ENCODE measurements around the gene HSPB3.

DNA sequence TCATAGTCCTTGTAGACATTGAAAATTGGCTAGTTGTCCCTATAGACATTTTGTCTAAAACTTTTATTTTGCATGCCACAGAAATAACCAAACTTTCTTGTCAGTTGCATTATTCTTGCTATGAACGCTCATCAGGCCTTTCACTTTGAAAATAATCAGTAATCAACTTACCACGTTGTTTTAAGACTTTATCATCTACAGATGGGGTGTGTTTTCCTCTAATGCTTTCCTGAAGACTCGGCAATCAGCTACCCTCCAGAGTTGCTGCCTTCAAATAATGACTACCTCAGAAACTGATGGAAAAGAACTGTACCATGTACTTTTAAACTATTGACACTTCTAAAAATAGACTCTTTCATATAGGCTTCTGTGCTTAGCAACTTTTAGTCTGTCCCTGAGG is 33.5 kb upstream of the HSPB3 start:
- no peak for TF ChIP-seq POLR2A (IDR thresholded peaks at IDR 0.05)
- TF ChIP-seq, protein P1, sequence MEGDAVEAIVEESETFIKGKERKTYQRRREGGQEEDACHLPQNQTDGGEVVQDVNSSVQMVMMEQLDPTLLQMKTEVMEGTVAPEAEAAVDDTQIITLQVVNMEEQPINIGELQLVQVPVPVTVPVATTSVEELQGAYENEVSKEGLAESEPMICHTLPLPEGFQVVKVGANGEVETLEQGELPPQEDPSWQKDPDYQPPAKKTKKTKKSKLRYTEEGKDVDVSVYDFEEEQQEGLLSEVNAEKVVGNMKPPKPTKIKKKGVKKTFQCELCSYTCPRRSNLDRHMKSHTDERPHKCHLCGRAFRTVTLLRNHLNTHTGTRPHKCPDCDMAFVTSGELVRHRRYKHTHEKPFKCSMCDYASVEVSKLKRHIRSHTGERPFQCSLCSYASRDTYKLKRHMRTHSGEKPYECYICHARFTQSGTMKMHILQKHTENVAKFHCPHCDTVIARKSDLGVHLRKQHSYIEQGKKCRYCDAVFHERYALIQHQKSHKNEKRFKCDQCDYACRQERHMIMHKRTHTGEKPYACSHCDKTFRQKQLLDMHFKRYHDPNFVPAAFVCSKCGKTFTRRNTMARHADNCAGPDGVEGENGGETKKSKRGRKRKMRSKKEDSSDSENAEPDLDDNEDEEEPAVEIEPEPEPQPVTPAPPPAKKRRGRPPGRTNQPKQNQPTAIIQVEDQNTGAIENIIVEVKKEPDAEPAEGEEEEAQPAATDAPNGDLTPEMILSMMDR (IDR thresholded peaks at IDR 0.05), result no peak

Data from breast epithelium (tissue), 3 donors.